ENCODE results near the gene TRNT1. TPM values are rescaled to one million over a fixed set of nuclear protein-coding genes. Genes with fewer than 3 reads are reported as not detected.

The TRNT1 gene
- 8.9 and 12.0 TPM in 2 replicates for total RNA-seq

DNA sequence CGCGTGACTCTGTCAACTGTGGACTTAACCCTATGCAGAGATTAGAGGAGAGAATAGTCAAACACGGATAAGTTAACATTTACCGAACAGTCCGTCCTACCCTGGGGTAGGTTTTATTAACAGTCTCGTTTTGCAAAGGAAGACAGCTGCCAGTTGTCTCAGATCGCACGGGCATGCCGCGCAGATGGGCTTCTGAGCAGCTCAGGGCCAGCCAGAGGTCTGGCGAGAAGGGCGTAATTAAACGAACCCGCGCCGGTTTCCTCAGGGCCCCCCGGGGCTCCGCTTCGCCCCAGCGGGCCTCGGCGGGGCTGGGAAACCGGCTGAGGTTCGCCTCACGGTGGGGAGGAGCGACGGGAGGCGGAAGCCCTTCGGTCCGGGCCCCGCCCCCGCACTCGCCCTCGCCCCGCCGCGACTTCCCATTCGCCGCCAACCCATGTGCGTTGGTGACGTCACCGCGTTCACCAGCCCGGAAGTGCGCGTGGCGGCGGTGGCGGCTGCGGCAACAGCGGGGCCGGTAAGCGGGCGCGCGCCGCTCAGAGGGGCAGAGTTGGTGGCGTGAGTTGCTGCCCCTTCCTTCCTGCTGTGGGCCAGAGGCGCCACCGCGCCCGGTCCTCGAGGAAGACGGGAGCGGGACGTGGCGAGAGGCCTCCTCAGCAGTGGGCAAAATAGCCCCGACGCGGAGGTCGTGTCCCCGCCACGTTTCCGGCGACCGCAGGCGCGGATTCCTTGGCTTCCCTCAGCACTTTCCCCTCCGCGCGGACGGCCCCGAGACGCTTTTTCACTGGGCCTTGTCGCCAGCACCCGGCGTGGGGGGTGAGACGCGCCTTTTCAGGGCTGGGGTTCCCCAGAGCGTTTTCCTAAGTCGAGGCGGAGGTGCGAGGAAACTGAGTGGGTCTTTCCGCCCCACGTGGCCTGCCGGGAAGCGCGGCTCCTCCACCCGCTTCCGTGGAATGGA is at the start of gene TRNT1:
Gene TRNT1 (plus strand): TSS at position 464 of the 955 bp plus-strand sequence. CDS start 2,101 bp downstream, outside the sequence.

DNA sequence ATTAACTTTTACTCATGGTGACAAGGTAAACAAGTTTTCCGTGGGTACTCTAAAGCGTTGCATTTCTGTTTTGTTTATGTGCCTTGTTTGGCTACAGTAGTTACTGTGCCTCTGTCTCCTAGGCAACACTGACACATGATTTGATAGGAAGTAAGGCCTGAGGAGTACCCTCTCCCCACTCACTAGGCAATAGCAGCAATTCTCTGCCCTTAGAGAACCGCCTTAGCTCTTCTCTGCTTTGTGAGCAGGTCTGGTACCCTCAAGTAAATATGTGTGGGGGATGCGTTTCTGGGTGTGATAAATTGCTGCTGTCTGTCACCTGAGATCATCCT is 16.5 kb upstream of the TRNT1 start, which contains the start of gene IL5RA:
Gene IL5RA (minus strand): TSS at position 76 of the 332 bp plus-strand sequence. CDS start 5,390 bp downstream, outside the sequence.

DNA sequence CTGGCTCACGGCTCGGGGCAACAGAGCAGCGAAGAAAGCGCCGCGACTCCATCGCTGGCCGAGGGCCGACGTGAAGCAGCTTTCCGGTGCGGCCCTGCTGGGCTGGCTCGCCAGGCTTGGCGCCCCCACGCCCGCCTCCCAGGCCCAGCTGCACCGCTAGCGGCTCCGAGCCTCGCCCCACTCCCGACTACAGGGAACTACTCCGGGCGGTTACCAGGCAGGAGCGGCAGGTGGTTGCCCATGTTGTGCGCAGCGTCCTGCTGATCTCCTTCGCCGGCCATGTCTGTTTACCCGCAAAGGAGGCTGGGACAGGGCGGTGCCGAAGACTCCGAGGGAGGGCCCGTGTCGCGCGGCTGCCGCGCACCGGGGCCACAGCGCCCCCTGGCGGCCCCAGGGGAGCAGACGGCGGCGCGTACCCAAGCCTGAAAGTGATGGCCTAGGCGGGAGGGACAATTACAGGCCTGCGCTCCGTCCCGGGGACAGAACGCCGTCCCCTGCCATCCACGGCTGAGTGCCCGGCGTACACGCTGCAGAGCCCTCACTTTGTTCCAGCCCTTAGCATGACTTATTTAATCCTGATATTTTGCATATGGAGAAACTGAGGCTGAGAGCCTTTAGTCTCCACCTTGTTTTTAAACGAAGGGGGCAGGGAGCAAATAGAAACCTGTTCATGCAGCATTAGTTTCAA is 52.8 kb downstream of the TRNT1 start, which contains the start of gene CRBN:
Gene CRBN (minus strand): TSS at position 285 of the 688 bp plus-strand sequence. CDS start 4 bp downstream, at position 281.

Other genes starting within 250 kb of the TRNT1 start
- gene IL5RA, start 16.6 kb upstream of the TRNT1 start, total RNA-seq, result not detected in 2 replicates
- gene CRBN, start 52.8 kb downstream of the TRNT1 start, total RNA-seq, result 22.5 and 24.0 TPM in 2 replicates

Data from airway epithelial cell (primary cell).